ENCODE data around the gene MYH13.

Gene MYH13

GRCh38 chr17:10344816-10345215 is 28.0 kb downstream of the MYH13 start:
- DNase-seq (ENCODE audit: low spot score): no peak

- DNase-seq (ENCODE audit: low spot score): no peak
These were observed 33.8 kb downstream of the MYH13 start for GRCh38 chr17:10339051-10339450.

GRCh38 chr17:10337976-10338375 is 34.8 kb downstream of the MYH13 start:
- no peak for DNase-seq (ENCODE audit: low spot score)

GRCh38 chr17:10337136-10337535 is 35.7 kb downstream of the MYH13 start:
- no peak for DNase-seq (ENCODE audit: low spot score)

- no peak for DNase-seq (ENCODE audit: low spot score)
These were observed 36.4 kb downstream of the MYH13 start for GRCh38 chr17:10336393-10336792.

- no peak for DNase-seq (ENCODE audit: low spot score)
These were observed 40.3 kb downstream of the MYH13 start for GRCh38 chr17:10332515-10332914.

GRCh38 chr17:10328971-10329923 is 43.6 kb downstream of the MYH13 start:
- DNase-seq (ENCODE audit: low spot score): no peak

GRCh38 chr17:10328206-10328605 is 44.6 kb downstream of the MYH13 start:
- no peak for DNase-seq (ENCODE audit: low spot score)

GRCh38 chr17:10327640-10328039 is 45.2 kb downstream of the MYH13 start:
- DNase-seq (ENCODE audit: low spot score): peak; percentile 66

- DNase-seq (ENCODE audit: low spot score): no peak
These were observed 47.6 kb downstream of the MYH13 start for GRCh38 chr17:10325031-10325695.

- DNase-seq (ENCODE audit: low spot score): no peak
These were observed 48.8 kb downstream of the MYH13 start for GRCh38 chr17:10323812-10324610.

- no peak for DNase-seq (ENCODE audit: low spot score)
These were observed 54.3 kb downstream of the MYH13 start for GRCh38 chr17:10318535-10318934.

GRCh38 chr17:10317543-10317834 is 55.3 kb downstream of the MYH13 start:
- no peak for DNase-seq (ENCODE audit: low spot score)

- peak; percentile 22 for DNase-seq (ENCODE audit: low spot score)
These were observed 55.8 kb downstream of the MYH13 start for GRCh38 chr17:10316801-10317542.

- DNase-seq (ENCODE audit: low spot score): no peak
These were observed 58.5 kb downstream of the MYH13 start for GRCh38 chr17:10314329-10314728.

- DNase-seq (ENCODE audit: low spot score): no peak
These were observed 59.7 kb downstream of the MYH13 start for GRCh38 chr17:10313037-10313672.

- DNase-seq (ENCODE audit: low spot score): no peak
These were observed 61.7 kb downstream of the MYH13 start for GRCh38 chr17:10311131-10311530.

- DNase-seq (ENCODE audit: low spot score): no peak
These were observed 63.5 kb downstream of the MYH13 start for GRCh38 chr17:10309003-10309974.

GRCh38 chr17:10306585-10306984 is 66.2 kb downstream of the MYH13 start:
- DNase-seq (ENCODE audit: low spot score): no peak

GRCh38 chr17:10305398-10305797 is 67.4 kb downstream of the MYH13 start:
- no peak for DNase-seq (ENCODE audit: low spot score)

Data from AG08396 (cell line).